Right ventricle myocardium superior (tissue), 1 donor: ENCODE measurements around the gene PLCH1. TPM values are rescaled to one million over a fixed set of nuclear protein-coding genes. Genes with fewer than 3 reads are reported as not detected.

Experiments
- ATAC-seq: fragments of 200-7000 bp; cut with Tn5 transposase; one replicate; pipeline ENCODE4 v1.9.1; 2020; ENCODE audit warnings: mild to moderate bottlenecking; ENCODE audit not compliant: poor library complexity
- DNase-seq: peaks from one replicate; pipeline ENCODE4 v3.0.0-alpha.2; 2020
- intact Hi-C: fragments of 100-400 bp; cut with DNase I; formaldehyde crosslinking; loops from one replicate; pipeline ENCODE4 v1.11.2; 2022
- total RNA-seq: library from RNA; stranded (reverse); fragmentation: NEBNext Ultra II Directional; extraction: Animal tissue kit (Norgen Biotek cat#: 25700); gene quantifications from one replicate; pipeline ENCODE4 v1.2.1, GENCODE V29; 2021
- donor health status: DM: no; HTN: yes; CAD: no; lungs with severe emphysema.

PLCH1 gene
- total RNA-seq, 1 donor from 2014 or later: 1.3 TPM

GRCh38 chr3:155704061-155704460 lies 40.8 kb downstream of the PLCH1 start:
- DNase-seq: no peak
- ATAC-seq: no peak
- intact Hi-C loops: loop anchor here (10.0 kb wide), 1 partner anchor 319 kb away; no protein-coding TSS in a partner anchor

- intact Hi-C loops: loop anchor here (10.0 kb wide), 1 partner anchor 318 kb away; no protein-coding TSS in a partner anchor
- ATAC-seq (no peak), DNase-seq (no peak)
Measured at GRCh38 chr3:155702745-155703591, 41.9 kb downstream of the PLCH1 start.

GRCh38 chr3:155701882-155702465 lies 42.9 kb downstream of the PLCH1 start:
- ATAC-seq: peak; percentile 88
- intact Hi-C loops: loop anchor here (2.0 to 10.0 kb wide), 2 partner anchors 317 to 349 kb away; no protein-coding TSS in a partner anchor
- DNase-seq: no peak

GRCh38 chr3:155697542-155697941 lies 47.3 kb downstream of the PLCH1 start:
- intact Hi-C loops: no loop called here

GRCh38 chr3:155690921-155691320 lies 54.0 kb downstream of the PLCH1 start:
- intact Hi-C loops: no loop called here
- no peak for ATAC-seq
- DNase-seq: no peak

More at GRCh38 chr3:155697542-155697941, 47.3 kb downstream of the PLCH1 start:
- ATAC-seq: no peak
- no peak for DNase-seq

GRCh38 chr3:155688481-155688880 lies 56.4 kb downstream of the PLCH1 start:
- intact Hi-C loops: no loop called here
- DNase-seq (no peak), ATAC-seq (no peak)

- intact Hi-C loops: no loop called here
- no peak for ATAC-seq
Measured at GRCh38 chr3:155683344-155683720, 61.5 kb downstream of the PLCH1 start.

GRCh38 chr3:155682426-155683343 lies 62.2 kb downstream of the PLCH1 start:
- no peak for ATAC-seq
- intact Hi-C loops: no loop called here

More at GRCh38 chr3:155683344-155683720, 61.5 kb downstream of the PLCH1 start:
- no peak for DNase-seq

GRCh38 chr3:155676252-155676981 lies 68.5 kb downstream of the PLCH1 start:
- DNase-seq: peak; percentile 54
- intact Hi-C loops: no loop called here
- peak; percentile 90 for ATAC-seq

More at GRCh38 chr3:155682426-155683343, 62.2 kb downstream of the PLCH1 start:
- no peak for DNase-seq

- ATAC-seq: no peak
- intact Hi-C loops: no loop called here
- DNase-seq: no peak
Measured at GRCh38 chr3:155675094-155675493, 69.8 kb downstream of the PLCH1 start.

- no peak for DNase-seq
- intact Hi-C loops: no loop called here
- peak; percentile 17 for ATAC-seq
Measured at GRCh38 chr3:155673421-155673820, 71.5 kb downstream of the PLCH1 start.

GRCh38 chr3:155670335-155670734 lies 74.5 kb downstream of the PLCH1 start:
- intact Hi-C loops: no loop called here
- ATAC-seq (no peak), DNase-seq (no peak)

GRCh38 chr3:155667988-155668387 lies 76.9 kb downstream of the PLCH1 start:
- DNase-seq (no peak), ATAC-seq (peak; percentile 21)
- intact Hi-C loops: no loop called here

GRCh38 chr3:155664925-155665695 lies 79.8 kb downstream of the PLCH1 start:
- intact Hi-C loops: no loop called here
- ATAC-seq: peak; percentile 91
- peak; percentile 67 for DNase-seq

- ATAC-seq (no peak), DNase-seq (no peak)
- intact Hi-C loops: no loop called here
Measured at GRCh38 chr3:155663467-155664212, 81.2 kb downstream of the PLCH1 start.

- intact Hi-C loops: no loop called here
- ATAC-seq (no peak), DNase-seq (no peak)
Measured at GRCh38 chr3:155661760-155662159, 83.1 kb downstream of the PLCH1 start.

- DNase-seq: no peak
- no peak for ATAC-seq
- intact Hi-C loops: no loop called here
Measured at GRCh38 chr3:155661042-155661441, 83.8 kb downstream of the PLCH1 start.
